Mesendoderm (in vitro differentiated cells): Measurements from ENCODE around the gene METRNL.

Experiments used
- DNase-seq: peaks from one replicate; pipeline ENCODE4 v3.0.0; 2013
- H2AK5ac ChIP-seq: 2 replicates; pipeline ENCODE4 v1.6.1; 2013; ENCODE audit warnings: low read length, inconsistent platforms
- H2BK120ac ChIP-seq: 2 replicates; pipeline ENCODE4 v1.6.1; 2013; ENCODE audit warnings: low read depth, mild to moderate bottlenecking, low read length, moderate library complexity, mixed read lengths
- H2BK15ac ChIP-seq: replicated peaks from 2 replicates; pipeline ENCODE4 v1.6.1; 2013; ENCODE audit warnings: low read depth, mild to moderate bottlenecking, moderate library complexity
- H2BK5ac ChIP-seq: 2 replicates; pipeline ENCODE4 v1.6.1; 2013; ENCODE audit warnings: low read length, inconsistent platforms
- H3K18ac ChIP-seq: 2 replicates; pipeline ENCODE4 v1.6.1; 2013; ENCODE audit warnings: mild to moderate bottlenecking, low read length, mixed read lengths
- H3K23ac ChIP-seq: one replicate; pipeline ENCODE4 v1.6.1; 2013; ENCODE audit warnings: low read length
- H3K27ac ChIP-seq: 2 replicates; pipeline ENCODE4 v1.5.1; 2013; ENCODE audit warnings: low read depth, mild to moderate bottlenecking, inconsistent platforms, low read length, moderate library complexity
- H3K27me3 ChIP-seq: 2 replicates; pipeline ENCODE4 v1.6.1; 2013; ENCODE audit warnings: low read length, control low read depth, mild to moderate bottlenecking, inconsistent platforms; ENCODE audit not compliant: insufficient read depth, poor library complexity
- H3K36me3 ChIP-seq: 2 replicates; pipeline ENCODE4 v1.6.1; 2013; ENCODE audit warnings: low read length, inconsistent platforms; ENCODE audit not compliant: control insufficient read depth, insufficient read depth
- H3K4ac ChIP-seq: one replicate; pipeline ENCODE4 v1.6.1; 2013; ENCODE audit warnings: low read depth, mild to moderate bottlenecking, low read length, moderate library complexity
- H3K4me1 ChIP-seq: 2 replicates; pipeline ENCODE4 v1.6.1; 2013; ENCODE audit warnings: low read depth, low read length, inconsistent platforms; ENCODE audit not compliant: control insufficient read depth
- H3K4me2 ChIP-seq: 2 replicates; pipeline ENCODE4 v1.6.1; 2013; ENCODE audit warnings: low read length
- H3K4me3 ChIP-seq: 2 replicates; pipeline ENCODE4 v1.5.1; 2013; ENCODE audit warnings: mild to moderate bottlenecking, low read length
- H3K56ac ChIP-seq: one replicate; pipeline ENCODE4 v1.6.1; 2013; ENCODE audit warnings: low read length
- H3K79me1 ChIP-seq: 2 replicates; pipeline ENCODE4 v1.6.1; 2013; ENCODE audit warnings: low read length, inconsistent platforms
- H3K79me2 ChIP-seq: 2 replicates; pipeline ENCODE4 v1.6.1; 2013; ENCODE audit warnings: mild to moderate bottlenecking, low read length; ENCODE audit not compliant: control insufficient read depth, insufficient read depth
- H3K9ac ChIP-seq: 2 replicates; pipeline ENCODE4 v1.6.1; 2013; ENCODE audit warnings: low read length, inconsistent platforms
- H4K5ac ChIP-seq: one replicate; pipeline ENCODE4 v1.6.1; 2013; ENCODE audit warnings: low read length
- H4K8ac ChIP-seq: one replicate; pipeline ENCODE4 v1.6.1; 2013; ENCODE audit warnings: low read depth, mild to moderate bottlenecking, control low read depth, low read length, moderate library complexity
- WGBS: extraction: QIAGEN DNeasy Blood & Tissue Kit; methylation state at CpG from one replicate; pipeline ENCODE4 v1.1.7; 2013; ENCODE audit warnings: low lambda C conversion rate, missing lambda C conversion rate; ENCODE audit not compliant: insufficient coverage; ENCODE audit errors: extremely low coverage; 5-methylcytosine and 5-hydroxymethylcytosine counted together

METRNL gene

DNA sequence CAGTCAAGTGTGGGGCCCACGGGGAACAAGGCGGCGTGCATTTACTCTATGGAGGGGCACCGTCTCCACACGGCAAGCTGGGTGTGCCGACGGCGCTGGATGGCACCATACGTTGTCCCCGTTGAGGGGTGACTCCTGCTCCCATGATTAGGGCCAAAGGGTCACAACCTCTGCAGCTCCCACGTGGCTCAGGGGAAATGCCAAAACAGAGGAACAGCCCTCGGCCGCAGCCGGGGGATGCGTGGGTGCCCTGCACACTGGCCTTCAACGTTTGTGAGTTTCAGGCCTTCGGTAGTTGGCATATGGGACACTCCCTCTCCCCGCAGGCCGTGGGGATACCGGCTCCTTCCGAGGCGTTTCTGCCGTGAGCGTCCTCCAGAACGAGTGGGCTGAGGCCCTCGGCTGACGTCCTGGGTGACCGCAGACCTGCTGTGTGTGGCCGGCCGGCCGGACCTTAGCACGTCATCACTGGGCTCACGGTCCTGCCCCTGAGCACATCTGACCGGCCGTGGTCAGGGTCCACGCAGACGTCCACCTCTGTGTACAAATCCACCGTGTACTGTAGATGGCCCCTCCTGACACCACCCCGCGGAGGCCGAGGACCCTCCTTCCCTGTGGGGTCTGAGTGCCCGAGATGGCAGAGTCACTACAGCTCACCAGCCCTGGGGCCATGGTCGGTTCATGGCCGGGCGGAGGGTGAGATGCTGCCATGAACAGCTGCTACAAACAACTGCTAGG is 4.8 kb upstream of the METRNL start:
- DNase-seq: no peak
- peaks cover 11% of the 10 kb centered on the region for H3K27me3 ChIP-seq
- no peak overlapping the region for H3K27ac ChIP-seq
- H4K5ac ChIP-seq: no peak overlapping the region
- no peak overlapping the region for H4K8ac ChIP-seq
- H2BK120ac ChIP-seq: no peak overlapping the region
- no peak overlapping the region for H2BK15ac ChIP-seq
- WGBS: no CpG with 5 or more reads among the region's 45 CpGs
- no peaks in the 10 kb centered on the region for H3K79me2 ChIP-seq
- no peak overlapping the region for H3K4me2 ChIP-seq
- no peak overlapping the region for H3K56ac ChIP-seq
- no peak overlapping the region for H3K18ac ChIP-seq
- no peak overlapping the region for H3K4ac ChIP-seq
- no peak overlapping the region for H3K4me3 ChIP-seq
- no peaks in the 10 kb centered on the region for H3K79me1 ChIP-seq
- H2BK5ac ChIP-seq: no peak overlapping the region
- H3K4me1 ChIP-seq: no peaks in the 10 kb centered on the region
- no peak overlapping the region for H2AK5ac ChIP-seq
- H3K36me3 ChIP-seq: no peaks in the 10 kb centered on the region
- no peak overlapping the region for H3K9ac ChIP-seq
- no peak overlapping the region for H3K23ac ChIP-seq

DNA sequence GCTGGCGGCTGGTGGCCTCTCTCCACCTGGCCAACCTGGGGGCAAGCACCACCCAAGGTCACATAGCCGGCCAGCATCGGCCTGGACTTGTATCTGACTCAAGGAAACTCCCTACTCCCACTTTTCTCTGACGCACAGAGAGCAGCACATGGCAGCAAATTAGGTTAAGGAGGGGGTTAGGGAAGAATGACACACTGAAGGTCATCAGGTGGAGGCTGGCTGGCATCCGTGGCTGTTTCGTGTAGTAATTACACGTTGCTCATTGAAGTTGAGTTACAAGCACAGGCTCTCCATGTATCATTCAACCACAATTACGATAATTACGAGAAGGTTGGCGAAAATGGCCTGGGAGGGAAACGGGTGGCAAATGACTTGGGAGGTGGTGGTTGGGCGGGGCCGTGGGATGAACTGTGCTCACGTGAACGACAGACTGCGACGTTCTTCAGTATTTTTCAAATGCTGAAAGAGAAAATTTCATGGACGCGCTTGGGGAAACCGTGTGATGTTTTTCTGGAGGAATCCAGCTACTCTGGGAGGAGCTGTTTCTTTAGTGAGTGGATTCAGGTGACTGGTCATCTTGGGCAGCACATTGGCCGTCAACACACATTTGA is 4.0 kb upstream of the METRNL start:
- H3K79me2 ChIP-seq: no peaks in the 10 kb centered on the region
- H3K4me2 ChIP-seq: no peak overlapping the region
- H3K79me1 ChIP-seq: no peaks in the 10 kb centered on the region
- H3K27ac ChIP-seq: no peak overlapping the region
- H3K27me3 ChIP-seq: peaks cover 11% of the 10 kb centered on the region
- no peak overlapping the region for H2BK120ac ChIP-seq
- WGBS: no CpG with 5 or more reads among the region's 21 CpGs
- H3K4me1 ChIP-seq: no peaks in the 10 kb centered on the region
- no peak overlapping the region for H3K18ac ChIP-seq
- no peaks in the 10 kb centered on the region for H3K36me3 ChIP-seq
- no peak overlapping the region for H4K5ac ChIP-seq
- H3K4me3 ChIP-seq: no peak overlapping the region
- H2BK5ac ChIP-seq: no peak overlapping the region
- H3K56ac ChIP-seq: no peak overlapping the region
- no peak overlapping the region for H3K23ac ChIP-seq
- H4K8ac ChIP-seq: no peak overlapping the region
- no peak overlapping the region for H3K4ac ChIP-seq
- DNase-seq: no peak
- H3K9ac ChIP-seq: no peak overlapping the region
- no peak overlapping the region for H2BK15ac ChIP-seq
- no peak overlapping the region for H2AK5ac ChIP-seq

GRCh38 chr17:83076938-83077337 is 2.5 kb upstream of the METRNL start:
- Histone ChIP-seq H3K27ac (no peak overlapping the region), H3K9ac (no peak overlapping the region), H4K5ac (no peak overlapping the region), H3K4me3 (no peak overlapping the region), H3K23ac (no peak overlapping the region), H3K4me1 (no peaks in the 10 kb centered on the region), H4K8ac (no peak overlapping the region), H2BK120ac (no peak overlapping the region), H3K4me2 (no peak overlapping the region), H3K56ac (no peak overlapping the region), H2BK5ac (no peak overlapping the region), H3K4ac (no peak overlapping the region), H3K79me1 (no peaks in the 10 kb centered on the region), H2BK15ac (no peak overlapping the region), H3K27me3 (peaks cover 11% of the 10 kb centered on the region), H3K79me2 (no peaks in the 10 kb centered on the region), H2AK5ac (no peak overlapping the region), H3K18ac (no peak overlapping the region), H3K36me3 (no peaks in the 10 kb centered on the region)
- DNase-seq: no peak
- no CpG with 5 or more reads among the region's 6 CpGs for WGBS

DNA sequence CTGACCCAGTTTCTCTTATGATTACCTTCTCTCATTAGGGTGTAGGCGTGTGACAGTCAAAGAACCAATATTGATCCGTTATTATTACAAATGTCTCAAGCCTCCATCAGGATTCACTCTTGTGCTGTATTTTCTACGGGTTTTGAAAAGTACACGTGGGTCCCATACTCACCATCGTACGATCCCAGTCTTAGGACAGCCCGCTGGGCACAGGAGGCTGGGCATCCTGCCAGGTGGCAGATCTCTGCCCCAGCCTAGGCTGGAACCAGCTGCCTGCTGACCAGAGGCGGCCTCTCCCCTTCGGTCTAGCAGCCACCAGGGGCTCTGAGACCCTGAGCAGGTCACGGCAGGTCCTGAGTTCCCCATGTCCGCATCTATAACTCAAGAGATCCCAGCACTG is 2.0 kb upstream of the METRNL start:
- H3K56ac ChIP-seq: no peak overlapping the region
- no CpG with 5 or more reads among the region's 11 CpGs for WGBS
- H2BK120ac ChIP-seq: no peak overlapping the region
- no peak overlapping the region for H3K18ac ChIP-seq
- H2AK5ac ChIP-seq: no peak overlapping the region
- DNase-seq: no peak
- no peak overlapping the region for H3K23ac ChIP-seq
- H3K79me1 ChIP-seq: no peaks in the 10 kb centered on the region
- no peaks in the 10 kb centered on the region for H3K4me1 ChIP-seq
- H3K4ac ChIP-seq: no peak overlapping the region
- H3K36me3 ChIP-seq: no peaks in the 10 kb centered on the region
- H3K27me3 ChIP-seq: peaks cover 11% of the 10 kb centered on the region
- H3K9ac ChIP-seq: no peak overlapping the region
- H2BK5ac ChIP-seq: no peak overlapping the region
- no peak overlapping the region for H3K4me3 ChIP-seq
- no peak overlapping the region for H3K27ac ChIP-seq
- H3K79me2 ChIP-seq: no peaks in the 10 kb centered on the region
- H2BK15ac ChIP-seq: no peak overlapping the region
- H4K5ac ChIP-seq: no peak overlapping the region
- no peak overlapping the region for H3K4me2 ChIP-seq
- no peak overlapping the region for H4K8ac ChIP-seq

DNA sequence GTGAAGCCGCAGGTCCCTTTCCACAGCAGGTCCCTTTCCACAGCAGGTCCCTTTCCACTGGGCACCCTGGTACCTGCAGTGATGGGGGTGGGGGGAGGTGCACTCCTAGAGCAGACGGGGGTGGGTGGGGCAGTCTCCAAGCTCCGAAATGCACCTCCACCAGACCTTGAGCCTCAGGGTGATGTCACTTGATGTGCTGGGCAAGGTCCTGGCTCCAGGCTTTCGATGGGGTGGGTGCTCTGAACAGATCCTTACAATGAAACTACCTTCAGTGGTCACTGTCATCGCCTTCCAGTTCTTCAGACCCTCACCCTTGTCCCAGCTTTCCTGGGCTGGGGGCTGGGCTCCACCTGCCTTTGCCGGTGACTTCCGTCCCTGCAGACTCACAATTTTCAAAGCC is 1.5 kb upstream of the METRNL start:
- peaks cover 11% of the 10 kb centered on the region for H3K27me3 ChIP-seq
- no peak overlapping the region for H2BK15ac ChIP-seq
- H3K56ac ChIP-seq: no peak overlapping the region
- no peak overlapping the region for H3K4ac ChIP-seq
- H3K36me3 ChIP-seq: no peaks in the 10 kb centered on the region
- H3K4me3 ChIP-seq: no peak overlapping the region
- no peak overlapping the region for H3K4me2 ChIP-seq
- H3K23ac ChIP-seq: no peak overlapping the region
- no peak overlapping the region for H4K8ac ChIP-seq
- no peak overlapping the region for H2AK5ac ChIP-seq
- H2BK120ac ChIP-seq: no peak overlapping the region
- DNase-seq: no peak
- no peaks in the 10 kb centered on the region for H3K79me1 ChIP-seq
- no CpG with 5 or more reads among the region's 7 CpGs for WGBS
- no peaks in the 10 kb centered on the region for H3K79me2 ChIP-seq
- no peak overlapping the region for H3K18ac ChIP-seq
- no peak overlapping the region for H4K5ac ChIP-seq
- no peak overlapping the region for H3K27ac ChIP-seq
- no peak overlapping the region for H3K9ac ChIP-seq
- H2BK5ac ChIP-seq: no peak overlapping the region
- no peaks in the 10 kb centered on the region for H3K4me1 ChIP-seq
